SK-MEL-5 (cell line): ENCODE measurements around the gene AFAP1. TPM values are rescaled to one million over a fixed set of nuclear protein-coding genes. Genes with fewer than 3 reads are reported as not detected.

ENCODE experiments used
- DNase-seq: peaks from one replicate; pipeline ENCODE4 v3.0.0-alpha.2; 2016; ENCODE audit warnings: low read depth, low spot score
- in situ Hi-C: cut with HindIII; loops from 2 replicates; pipeline ENCODE4 v1.10.0; 2016; ENCODE audit warnings: low sequenced_read_pairs, high pct_unique_total_duplicates, low pct_unique_long_range_greater_than_20kb
- polyA plus RNA-seq, 2 experiments: library from polyadenylated mRNA; depleted of rRNA; stranded (reverse); fragments of >200 nt; gene quantifications; 2 replicates each; pipeline ENCODE4 v1.2.3, GENCODE V29; 2015
- total RNA-seq: library from RNA; depleted of rRNA; stranded (reverse); fragments of >200 nt; shearing (Covaris generic); gene quantifications from 2 replicates; pipeline ENCODE4 v1.2.3, GENCODE V29; 2014; rRNA removed

AFAP1 gene, protein sequence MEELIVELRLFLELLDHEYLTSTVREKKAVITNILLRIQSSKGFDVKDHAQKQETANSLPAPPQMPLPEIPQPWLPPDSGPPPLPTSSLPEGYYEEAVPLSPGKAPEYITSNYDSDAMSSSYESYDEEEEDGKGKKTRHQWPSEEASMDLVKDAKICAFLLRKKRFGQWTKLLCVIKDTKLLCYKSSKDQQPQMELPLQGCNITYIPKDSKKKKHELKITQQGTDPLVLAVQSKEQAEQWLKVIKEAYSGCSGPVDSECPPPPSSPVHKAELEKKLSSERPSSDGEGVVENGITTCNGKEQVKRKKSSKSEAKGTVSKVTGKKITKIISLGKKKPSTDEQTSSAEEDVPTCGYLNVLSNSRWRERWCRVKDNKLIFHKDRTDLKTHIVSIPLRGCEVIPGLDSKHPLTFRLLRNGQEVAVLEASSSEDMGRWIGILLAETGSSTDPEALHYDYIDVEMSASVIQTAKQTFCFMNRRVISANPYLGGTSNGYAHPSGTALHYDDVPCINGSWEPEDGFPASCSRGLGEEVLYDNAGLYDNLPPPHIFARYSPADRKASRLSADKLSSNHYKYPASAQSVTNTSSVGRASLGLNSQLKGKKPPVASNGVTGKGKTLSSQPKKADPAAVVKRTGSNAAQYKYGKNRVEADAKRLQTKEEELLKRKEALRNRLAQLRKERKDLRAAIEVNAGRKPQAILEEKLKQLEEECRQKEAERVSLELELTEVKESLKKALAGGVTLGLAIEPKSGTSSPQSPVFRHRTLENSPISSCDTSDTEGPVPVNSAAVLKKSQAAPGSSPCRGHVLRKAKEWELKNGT
- 10.3 and 11.6 TPM in 2 replicates for total RNA-seq
- 16.8 and 21.4 TPM in 2 replicates for polyA plus RNA-seq (2015; cell fraction: cytosol; rRNA removed)
- 17.1 and 20.0 TPM in 2 replicates for polyA plus RNA-seq (2015; cell fraction: nucleus; rRNA removed)

DNA sequence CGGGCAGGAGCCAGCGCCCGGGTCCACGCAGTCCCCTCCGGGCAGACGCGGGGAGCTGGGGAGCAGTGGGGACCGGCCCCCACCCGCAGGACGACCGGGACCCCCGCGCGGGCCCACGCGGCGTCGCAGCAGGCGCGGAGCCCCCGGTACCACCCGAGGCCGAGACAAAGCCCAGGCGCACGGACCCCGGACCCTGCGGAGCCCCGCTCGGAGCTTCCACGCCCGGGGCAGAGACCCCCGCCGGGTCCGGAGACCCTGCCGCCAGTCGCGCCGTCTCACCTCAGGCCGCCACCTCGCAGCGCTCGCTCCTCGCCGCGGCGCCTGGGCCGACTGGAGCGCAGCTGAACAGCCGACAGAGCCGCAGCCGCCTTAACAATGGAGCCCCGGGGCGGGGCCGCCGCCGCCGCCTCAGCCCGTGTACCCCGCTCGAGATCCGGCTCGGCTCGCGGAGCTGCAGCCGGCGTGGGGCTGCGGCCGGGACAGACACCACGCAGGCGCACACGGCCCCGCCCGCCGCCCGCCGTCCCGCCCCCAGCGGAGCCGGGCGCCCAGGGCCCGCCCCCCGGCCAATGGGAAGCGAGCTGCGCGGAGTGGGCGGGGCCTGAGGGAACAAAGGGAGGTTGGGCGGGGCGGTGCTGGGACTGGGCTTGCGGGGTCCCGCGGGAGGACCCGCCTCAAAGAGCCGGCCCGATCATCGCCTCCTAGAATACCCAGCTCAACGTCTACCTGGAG is at the start of gene AFAP1:
Gene AFAP1 (minus strand): TSS at position 485 of the 732 bp plus-strand sequence. CDS start 67,783 bp downstream, outside the sequence.
- in situ Hi-C loops: no loop called here
- DNase-seq: peak; percentile 79

DNA sequence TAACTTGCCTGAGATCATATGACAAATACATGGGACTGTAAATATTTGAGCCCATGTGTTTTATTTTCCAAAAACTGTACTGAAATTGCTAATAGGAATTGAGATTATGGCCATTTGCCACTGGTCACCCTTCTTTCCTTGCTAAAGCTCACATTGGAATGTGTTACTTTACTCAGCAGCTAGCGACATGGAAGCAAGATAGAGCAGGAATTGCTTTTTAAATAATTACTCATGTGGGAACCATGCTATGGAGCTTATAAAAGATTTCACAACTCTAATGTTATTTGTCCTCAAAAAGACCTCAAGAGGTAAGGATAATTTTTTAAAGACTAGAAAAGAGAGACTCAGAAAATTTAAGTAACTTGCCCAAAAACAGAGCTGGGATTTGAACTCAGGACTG is 48.8 kb upstream of the AFAP1 start:
- in situ Hi-C loops: no loop called here
- DNase-seq: no peak

DNA sequence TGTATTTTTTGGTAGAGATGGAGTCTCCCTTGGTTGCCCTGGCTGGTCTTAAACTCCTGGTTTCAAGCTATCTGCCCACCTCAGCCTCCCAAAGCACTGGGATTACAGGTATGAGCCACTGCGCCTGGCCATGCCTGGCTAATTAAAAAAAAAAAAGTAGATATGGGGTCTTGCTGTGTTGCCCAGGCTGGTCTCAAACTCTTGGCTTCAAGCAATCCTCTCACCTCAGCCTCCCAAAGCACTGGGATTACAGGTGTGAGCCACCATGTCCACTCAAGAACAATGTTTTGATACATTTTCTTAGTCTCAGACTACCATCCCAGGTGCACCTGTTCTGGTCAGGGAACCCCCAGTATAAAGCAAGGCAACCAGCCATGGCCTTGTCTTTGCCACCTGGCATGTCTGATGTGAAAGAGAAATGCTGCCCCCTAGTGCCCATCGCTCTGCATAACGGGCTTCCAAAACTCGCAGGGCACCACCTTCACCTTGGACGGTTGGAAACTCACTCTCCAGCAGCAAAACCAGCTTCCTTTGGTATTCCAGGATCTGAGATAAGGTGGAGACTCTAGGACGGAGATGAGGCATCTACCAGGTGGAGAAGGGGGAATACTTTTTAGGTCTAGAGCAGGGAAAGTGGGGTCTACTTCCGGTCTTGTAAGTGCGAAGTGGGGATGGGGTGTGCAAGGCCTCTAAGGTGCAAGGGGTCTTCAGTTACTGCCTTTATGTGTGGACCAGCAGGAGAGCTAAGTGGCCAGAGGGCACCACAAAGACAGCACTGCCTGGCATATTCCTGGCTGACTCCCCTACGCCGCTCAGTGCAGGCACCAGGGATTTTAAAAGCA is 47.7 kb upstream of the AFAP1 start:
- in situ Hi-C loops: no loop called here

DNA sequence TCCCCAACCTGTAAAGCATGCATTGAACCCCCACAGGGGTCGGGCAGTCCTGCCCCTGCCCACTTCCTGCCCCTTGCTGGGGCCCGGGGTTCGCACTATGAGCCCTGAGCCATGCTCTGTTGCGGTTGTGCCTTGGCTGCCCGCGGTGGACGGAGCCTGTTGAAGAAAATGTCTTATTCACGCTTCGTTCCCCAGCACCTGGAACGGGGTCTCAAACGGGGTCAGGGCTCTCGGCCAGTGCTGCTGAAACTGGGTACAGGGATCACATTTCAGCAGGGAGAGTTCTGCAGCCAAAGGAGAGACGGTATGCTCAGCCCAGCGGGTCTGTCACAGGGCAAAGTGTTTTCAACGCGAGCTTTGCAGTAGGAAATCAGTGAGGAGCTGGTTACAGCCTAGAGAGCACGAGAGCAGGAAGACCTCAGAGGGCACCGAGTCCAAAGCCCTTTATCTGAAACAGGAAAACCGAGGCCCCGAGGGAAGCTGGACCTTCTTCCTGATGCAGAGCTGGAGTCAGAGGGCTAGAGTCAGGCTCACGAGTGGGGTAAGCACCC is 46.3 kb upstream of the AFAP1 start:
- no peak for DNase-seq
- in situ Hi-C loops: no loop called here

More for the DNA sequence above, 47.7 kb upstream of the AFAP1 start:
- DNase-seq: peak; percentile 76

DNA sequence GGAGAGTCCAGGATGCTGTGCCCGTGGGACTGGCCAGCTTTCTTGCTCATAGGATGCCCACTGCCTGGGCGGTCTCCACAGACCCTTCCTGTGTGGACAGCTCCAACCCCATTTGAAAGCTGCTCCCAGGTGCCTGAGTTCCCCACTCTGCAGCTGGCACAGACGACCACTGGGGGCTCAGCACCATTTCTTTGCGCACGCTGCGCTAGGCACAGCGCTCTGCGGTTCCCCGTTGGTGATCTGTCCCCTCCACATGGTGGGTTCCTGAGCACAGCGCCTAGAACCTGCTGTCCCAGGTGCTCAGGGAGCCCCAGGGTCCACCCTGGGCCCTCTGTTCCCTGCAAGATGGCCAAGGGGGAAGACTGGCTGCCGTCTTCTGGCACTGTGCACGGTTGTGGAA is 45.4 kb upstream of the AFAP1 start:
- DNase-seq: no peak
- in situ Hi-C loops: no loop called here

DNA sequence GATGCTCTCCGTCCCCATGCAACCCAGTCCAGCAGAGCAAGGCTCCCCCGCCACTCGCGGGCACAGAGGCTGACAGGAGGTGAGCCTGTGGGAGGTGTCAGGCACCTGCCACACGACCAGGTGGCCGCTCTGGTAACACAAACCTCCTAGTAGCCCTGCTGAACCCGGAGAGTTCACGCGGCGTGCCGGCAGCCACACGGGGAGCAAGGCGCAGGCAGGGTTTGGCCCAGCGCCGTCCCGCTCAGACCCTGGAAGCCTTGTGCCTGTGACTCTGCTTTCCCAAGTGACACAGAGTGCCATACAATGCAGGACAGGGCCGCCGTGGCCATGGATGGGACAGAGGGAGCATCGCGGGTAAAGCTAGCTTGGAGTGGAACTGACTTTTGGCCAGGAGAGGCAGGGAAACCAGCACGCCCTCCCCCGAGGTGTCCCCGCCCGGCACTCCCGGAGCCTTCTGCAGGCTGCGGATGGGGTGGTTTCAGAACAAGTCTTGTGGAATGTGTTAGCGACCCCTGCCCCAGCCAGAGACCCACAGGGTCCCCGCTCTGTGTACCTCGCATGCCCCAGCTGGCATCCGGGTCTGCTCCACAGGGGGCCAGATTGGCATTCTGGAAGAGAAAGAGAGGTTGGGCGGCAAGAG is 44.7 kb upstream of the AFAP1 start:
- in situ Hi-C loops: no loop called here

DNA sequence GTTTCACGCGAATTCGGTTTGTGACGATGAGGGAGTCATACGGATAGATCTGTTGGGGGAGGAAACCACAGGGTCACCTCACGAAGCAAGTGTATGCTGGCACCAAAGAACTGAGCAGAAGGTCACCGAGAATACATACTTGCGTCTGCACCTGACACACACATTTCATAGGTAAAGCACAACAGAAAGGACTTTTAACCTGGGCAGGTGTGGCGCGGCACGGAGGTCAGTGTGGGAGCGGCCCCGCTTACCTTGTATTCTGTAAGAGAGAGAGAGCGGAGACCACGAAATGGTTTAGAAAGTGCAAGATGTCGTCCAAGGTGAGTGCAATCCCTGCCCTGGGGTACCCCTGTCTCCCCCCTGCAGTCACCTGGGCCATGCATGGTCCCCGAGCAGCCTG is 43.6 kb upstream of the AFAP1 start:
- in situ Hi-C loops: no loop called here
- DNase-seq: no peak

More for the DNA sequence above, 44.7 kb upstream of the AFAP1 start:
- DNase-seq: no peak

DNA sequence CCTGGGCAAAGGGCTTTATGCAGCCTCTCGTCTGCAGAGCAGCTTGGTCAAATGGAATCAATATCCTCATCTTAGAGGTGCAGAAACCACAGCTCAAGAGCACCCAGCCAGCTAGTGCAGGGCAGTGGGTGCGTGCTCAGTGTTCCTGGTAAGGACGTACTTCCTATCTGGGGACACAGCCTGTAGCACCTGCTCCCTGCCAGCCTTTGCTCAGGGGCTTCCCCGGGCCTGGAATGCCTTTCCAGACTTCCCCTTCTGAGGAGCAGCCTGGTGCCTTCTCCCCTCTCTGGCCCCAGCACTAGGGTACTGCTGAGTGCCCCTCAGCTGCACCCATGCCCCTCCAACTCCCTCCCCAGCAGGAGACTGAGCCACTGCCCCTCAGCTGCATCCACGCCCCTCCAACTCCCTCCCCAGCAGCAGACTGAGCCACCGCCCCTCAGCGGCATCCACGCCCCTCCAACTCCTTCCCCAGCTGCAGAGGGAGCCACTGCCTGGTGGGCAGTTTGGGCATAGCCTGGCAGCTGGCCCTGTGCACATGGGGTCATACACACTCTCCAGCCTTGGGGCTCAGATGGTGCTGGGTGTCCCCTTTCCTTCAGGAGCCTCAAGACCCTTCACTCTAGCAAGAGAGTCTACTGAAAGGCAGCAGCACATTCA is 42.2 kb upstream of the AFAP1 start:
- in situ Hi-C loops: no loop called here
- DNase-seq: no peak

DNA sequence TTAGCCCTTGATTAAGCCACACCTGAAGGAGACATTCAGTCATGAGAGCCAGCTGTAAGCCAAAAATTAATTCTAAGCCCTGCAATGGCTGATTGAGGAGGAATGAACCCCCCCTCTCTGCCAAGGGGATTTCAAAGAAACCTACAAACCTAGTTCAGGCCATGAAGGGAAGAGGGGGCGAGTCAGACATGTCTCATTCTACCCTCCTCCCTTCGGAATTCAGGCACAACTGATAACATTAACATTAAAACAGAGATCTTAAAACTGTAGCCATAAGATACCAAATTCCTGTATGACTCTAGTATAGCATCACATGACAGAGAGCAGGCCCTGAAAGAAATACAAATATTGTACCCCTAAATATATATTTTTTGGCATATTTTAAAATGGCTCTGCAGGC is 40.4 kb upstream of the AFAP1 start:
- in situ Hi-C loops: no loop called here
- DNase-seq: no peak

DNA sequence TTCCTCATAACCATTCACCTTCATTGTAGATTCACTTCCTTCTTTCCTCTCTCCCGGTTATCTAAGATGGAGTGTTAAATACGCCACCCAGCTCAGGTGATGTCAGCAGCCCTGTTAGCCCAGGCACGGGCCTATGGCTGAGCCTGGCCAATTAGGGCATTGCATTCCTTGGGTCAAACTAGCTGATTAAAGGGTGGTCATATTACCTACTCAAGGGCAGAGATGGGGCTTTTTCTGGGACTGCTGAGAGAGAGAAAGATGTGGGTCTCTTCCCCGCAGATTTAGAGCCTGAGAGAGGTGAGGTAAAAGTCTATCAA is 39.9 kb upstream of the AFAP1 start:
- in situ Hi-C loops: no loop called here
- DNase-seq: no peak

DNA sequence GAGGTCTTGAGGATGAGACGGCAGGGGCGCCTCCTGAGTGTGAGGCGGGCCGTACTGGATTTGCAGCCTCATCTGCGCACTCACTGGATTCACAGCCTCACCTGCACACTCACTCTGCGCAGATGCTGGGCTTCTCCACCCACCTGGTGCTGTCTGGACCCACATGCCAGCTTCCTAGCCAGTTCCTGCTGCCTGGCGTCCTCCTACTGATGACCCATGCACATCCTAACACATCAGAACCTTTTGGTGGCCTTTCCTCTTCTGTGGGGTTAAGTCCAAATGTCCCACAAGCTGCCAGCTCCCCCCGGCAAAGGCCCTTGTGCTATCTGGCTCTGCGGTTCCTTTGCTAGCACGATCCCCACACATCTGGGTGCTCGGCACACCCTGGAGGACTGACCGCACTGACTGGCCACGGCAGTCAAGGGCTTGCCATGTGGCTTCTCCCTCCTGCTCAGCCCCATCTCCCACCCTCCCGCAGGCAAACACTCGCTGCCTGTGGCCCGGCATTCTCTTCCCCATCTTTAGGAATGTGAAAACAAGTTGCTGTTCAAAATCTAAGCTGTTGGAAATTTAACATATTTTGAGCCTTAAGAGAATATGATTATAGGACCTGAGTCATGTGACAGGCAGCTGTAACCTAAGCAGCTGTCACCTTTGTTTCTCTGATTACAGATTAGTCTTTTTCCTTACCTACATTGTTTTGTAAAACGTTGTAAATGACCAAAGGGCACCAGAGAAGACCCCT is 39.4 kb upstream of the AFAP1 start:
- DNase-seq: no peak
- in situ Hi-C loops: no loop called here

DNA sequence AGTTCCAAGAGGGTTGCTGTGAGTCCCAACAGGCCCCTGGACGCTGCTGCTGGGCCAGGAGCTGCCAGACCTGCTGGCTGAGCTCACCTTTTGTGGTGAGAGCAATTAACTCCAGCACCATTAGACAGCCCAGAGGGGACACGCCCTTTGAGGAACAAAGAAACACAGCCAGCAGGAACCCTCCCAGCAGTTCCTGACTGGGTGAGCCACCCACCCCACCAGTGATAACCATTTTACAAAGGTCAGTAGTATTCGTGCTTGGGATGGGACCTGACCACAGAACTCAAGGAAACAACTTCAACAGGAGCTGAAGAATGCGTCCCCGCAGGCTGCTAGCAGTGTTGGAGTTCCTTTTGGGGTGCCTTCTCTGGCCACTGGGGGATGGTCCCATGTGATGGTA is 38.8 kb upstream of the AFAP1 start:
- DNase-seq: no peak
- in situ Hi-C loops: no loop called here

DNA sequence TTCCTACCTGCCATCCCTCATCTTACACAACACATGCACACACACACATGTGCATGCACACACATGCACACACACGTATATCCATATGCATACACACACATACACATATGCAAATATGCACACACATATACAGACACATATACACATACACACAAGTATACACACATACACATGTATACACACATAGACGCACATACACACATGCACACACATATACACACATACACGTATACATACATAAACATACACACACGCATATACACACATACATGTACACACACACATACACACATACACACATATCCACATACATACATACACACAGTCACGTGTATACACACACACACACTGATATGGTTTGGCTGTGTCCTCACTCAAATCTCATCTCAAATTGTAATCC is 37.0 kb upstream of the AFAP1 start:
- no peak for DNase-seq
- in situ Hi-C loops: no loop called here

DNA sequence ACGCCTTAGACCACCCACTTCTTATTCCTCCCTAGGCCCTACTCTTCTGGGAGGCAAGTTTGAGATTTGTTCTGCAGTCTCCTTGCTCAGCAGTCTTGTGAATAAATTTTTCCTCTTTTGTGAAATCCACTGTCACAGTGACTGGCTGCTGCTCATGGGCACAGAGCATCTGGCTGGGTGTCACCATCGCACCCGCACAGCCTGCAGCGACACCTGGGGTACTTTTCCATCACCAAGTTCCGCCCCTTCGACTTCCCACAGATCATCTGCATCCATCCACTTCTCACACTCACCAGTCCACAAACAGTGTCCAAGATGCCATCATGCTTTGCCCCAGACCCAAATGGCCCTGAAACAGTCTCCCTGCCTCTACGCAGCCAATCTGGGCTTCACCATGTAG is 36.4 kb upstream of the AFAP1 start:
- DNase-seq: no peak
- in situ Hi-C loops: no loop called here

DNA sequence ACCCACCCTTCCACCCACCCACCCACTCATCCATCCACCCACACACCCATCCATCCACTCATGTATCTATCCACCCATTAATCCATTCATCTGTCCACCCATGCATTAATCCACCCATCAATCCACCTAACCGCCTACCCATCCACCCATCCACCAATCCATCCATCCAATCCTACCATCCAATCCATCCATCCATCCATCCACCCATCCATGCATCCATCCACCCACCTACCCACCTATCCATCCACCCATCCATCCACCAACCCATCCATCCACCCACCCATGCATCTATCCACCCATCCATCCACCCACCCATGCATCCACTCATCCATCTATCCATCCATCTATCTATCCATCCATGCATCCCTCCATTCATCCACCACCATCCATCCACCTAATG is 34.8 kb upstream of the AFAP1 start:
- DNase-seq: no peak
- in situ Hi-C loops: no loop called here
